GM23338 (cell line): ENCODE results near the gene ATL2. TPM values are rescaled to one million over a fixed set of nuclear protein-coding genes. Genes with fewer than 3 reads are reported as not detected.

Experiments
- ATAC-seq: fragments of 200-7000 bp; cut with Tn5 transposase; 3 replicates; pipeline ENCODE4 v1.9.1; 2020
- DNase-seq: peaks from one replicate; pipeline ENCODE4 v3.0.0-alpha.2; 2015; ENCODE audit warnings: low spot score
- H2AFZ ChIP-seq: fragments of 200-600 bp; sonication (generic); 2 replicates; pipeline ENCODE4 v1.8.0; 2016; ENCODE audit warnings: antibody characterized with exemption, mild to moderate bottlenecking, moderate library complexity
- H3F3A ChIP-seq: fragments of 200-600 bp; sonication (generic); replicated peaks from 2 replicates; pipeline ENCODE4 v1.8.0; 2017; ENCODE audit warnings: antibody characterized with exemption, mixed run types, low read depth
- H3K27ac ChIP-seq: fragments of 200-600 bp; sonication (generic); 2 replicates; pipeline ENCODE4 v1.6.1; 2016; ENCODE audit warnings: low read depth
- H3K27me3 ChIP-seq: fragments of 200-600 bp; sonication (generic); 2 replicates; pipeline ENCODE4 v1.8.0; 2016; ENCODE audit warnings: mild to moderate bottlenecking, mixed run types, moderate library complexity; ENCODE audit not compliant: insufficient read depth
- H3K36me3 ChIP-seq: fragments of 200-600 bp; sonication (generic); 2 replicates; pipeline ENCODE4 v1.8.0; 2016; ENCODE audit warnings: mild to moderate bottlenecking; ENCODE audit not compliant: insufficient read depth
- H3K4me1 ChIP-seq: fragments of 200-600 bp; sonication (generic); 2 replicates; pipeline ENCODE4 v1.8.0; 2016; ENCODE audit warnings: mild to moderate bottlenecking, moderate library complexity; ENCODE audit not compliant: insufficient read depth
- H3K4me2 ChIP-seq: fragments of 200-600 bp; sonication (generic); 2 replicates; pipeline ENCODE4 v1.7.1; 2017; ENCODE audit warnings: mixed run types
- H3K4me3 ChIP-seq: fragments of 200-600 bp; sonication (generic); 2 replicates; pipeline ENCODE4 v1.6.1; 2016; ENCODE audit warnings: mixed run types
- H3K79me2 ChIP-seq: fragments of 200-600 bp; sonication (generic); replicated peaks from 2 replicates; pipeline ENCODE4 v1.8.0; 2017; ENCODE audit warnings: mild to moderate bottlenecking; ENCODE audit not compliant: insufficient read depth
- H3K9me2 ChIP-seq: fragments of 200-600 bp; sonication (generic); 2 replicates; pipeline ENCODE4 v1.8.0; 2017; ENCODE audit not compliant: insufficient read depth
- H4K20me1 ChIP-seq: fragments of 200-600 bp; sonication (generic); replicated peaks from 2 replicates; pipeline ENCODE4 v1.8.0; 2017; ENCODE audit warnings: mild to moderate bottlenecking; ENCODE audit not compliant: insufficient read depth
- H3K27ac Mint-ChIP-seq: 2 replicates; pipeline ENCODE4 v1.8.0; 2020; ENCODE audit warnings: inconsistent platforms, mild to moderate bottlenecking, moderate library complexity, mixed read lengths
- H3K27me3 Mint-ChIP-seq: 3 replicates; pipeline ENCODE4 v1.8.0; 2022; ENCODE audit warnings: low read depth, mild to moderate bottlenecking, moderate library complexity, mixed read lengths, inconsistent platforms; ENCODE audit not compliant: insufficient read depth, poor library complexity
- H3K36me3 Mint-ChIP-seq: 3 replicates; pipeline ENCODE4 v1.8.0; 2021; ENCODE audit warnings: low read depth, mild to moderate bottlenecking, inconsistent platforms, moderate library complexity, mixed read lengths
- H3K4me1 Mint-ChIP-seq: 3 replicates; pipeline ENCODE4 v1.8.0; 2020; ENCODE audit warnings: mild to moderate bottlenecking, inconsistent platforms, mixed read lengths
- H3K4me3 Mint-ChIP-seq: 3 replicates; pipeline ENCODE4 v1.8.0; 2021; ENCODE audit warnings: moderate library complexity, mild to moderate bottlenecking, inconsistent platforms, mixed read lengths
- H3K9me3 Mint-ChIP-seq: 3 replicates; pipeline ENCODE4 v1.8.0; 2020; ENCODE audit warnings: moderate library complexity, mild to moderate bottlenecking, inconsistent platforms, mixed read lengths
- CREB1 ChIP-seq: fragments of 250-450 bp; sonication (Bioruptor Pico); IDR thresholded peaks from 2 replicates; pipeline ENCODE4 v1.5.0; 2020; ENCODE audit warnings: low read depth, mild to moderate bottlenecking, moderate library complexity
- ETS1 ChIP-seq: IDR thresholded peaks from 2 replicates; pipeline ENCODE4 v1.6.1; 2016; ENCODE audit warnings: antibody characterized with exemption
- EZH2 ChIP-seq: fragments of 200-600 bp; sonication (generic); IDR thresholded peaks from one replicate; pipeline ENCODE4 v1.8.0; 2017; ENCODE audit warnings: antibody characterized with exemption, mild to moderate bottlenecking, low read depth; ENCODE audit not compliant: unreplicated experiment
- EZH2phosphoT487 ChIP-seq: fragments of 200-600 bp; sonication (generic); IDR thresholded peaks from one replicate; pipeline ENCODE4 v1.8.1; 2018; ENCODE audit warnings: antibody characterized with exemption; ENCODE audit not compliant: unreplicated experiment
- JUNB ChIP-seq: IDR thresholded peaks from one replicate; pipeline ENCODE4 v1.6.1; 2016; ENCODE audit warnings: antibody characterized with exemption; ENCODE audit not compliant: unreplicated experiment
- NANOG ChIP-seq: IDR thresholded peaks from 2 replicates; pipeline ENCODE4 v1.6.1; 2016; ENCODE audit warnings: antibody characterized with exemption, borderline replicate concordance
- POLR2AphosphoS5 ChIP-seq: IDR thresholded peaks from 2 replicates; pipeline ENCODE4 v1.6.1; 2016; ENCODE audit warnings: antibody characterized with exemption, low read depth
- STAT1 ChIP-seq: IDR thresholded peaks from one replicate; pipeline ENCODE4 v1.6.1; 2016; ENCODE audit warnings: antibody characterized with exemption; ENCODE audit not compliant: unreplicated experiment
- ZNF114 ChIP-seq: fragments of 250-450 bp; sonication (Bioruptor Pico); IDR thresholded peaks from 2 replicates; pipeline ENCODE4 v1.5.0; 2020; ENCODE audit warnings: mild to moderate bottlenecking, moderate library complexity
- ZNF331 ChIP-seq: fragments of 250-450 bp; sonication (Bioruptor Pico); IDR thresholded peaks from 2 replicates; pipeline ENCODE4 v1.5.0; 2020; ENCODE audit warnings: low read depth, mild to moderate bottlenecking, moderate library complexity
- ZNF462 ChIP-seq: fragments of 250-450 bp; sonication (Bioruptor Pico); IDR thresholded peaks from 2 replicates; pipeline ENCODE4 v1.5.0; 2020; ENCODE audit warnings: mild to moderate bottlenecking, moderate library complexity
- polyA plus RNA-seq: library from polyadenylated mRNA; unstranded; fragments of >200 nt; fragmentation: Nextera tagmentation; extraction: Ambion mirVana; gene quantifications from 2 replicates; pipeline ENCODE4 v1.2.1, GENCODE V29; 2016
- total RNA-seq: library from RNA; depleted of rRNA; stranded (reverse); fragments of >200 nt; shearing (Covaris generic); gene quantifications from 2 replicates; pipeline ENCODE4 v1.2.3, GENCODE V29; 2014
- TF ChIP-seq, protein P1 (sequence below): IDR thresholded peaks from one replicate; pipeline ENCODE4 v1.6.1; 2018; ENCODE audit warnings: antibody characterized with exemption; ENCODE audit not compliant: unreplicated experiment
- TF ChIP-seq, protein P2 (sequence below), 2 experiments: fragments of 200-600 bp in 1 of 2; sonication (generic) in 1 of 2; conservative IDR thresholded peaks; 2 replicates each; pipeline versions ENCODE4 v1.5.1 to v1.6.1; 2016 to 2017; ENCODE audit warnings: antibody characterized with exemption in 2 of 2, low read depth in 2 of 2, mild to moderate bottlenecking in 2 of 2, moderate library complexity in 1 of 2

The ATL2 gene
- total and polyA plus RNA-seq, 2 experiments from 2014 or later: 30.2 to 140 TPM

DNA sequence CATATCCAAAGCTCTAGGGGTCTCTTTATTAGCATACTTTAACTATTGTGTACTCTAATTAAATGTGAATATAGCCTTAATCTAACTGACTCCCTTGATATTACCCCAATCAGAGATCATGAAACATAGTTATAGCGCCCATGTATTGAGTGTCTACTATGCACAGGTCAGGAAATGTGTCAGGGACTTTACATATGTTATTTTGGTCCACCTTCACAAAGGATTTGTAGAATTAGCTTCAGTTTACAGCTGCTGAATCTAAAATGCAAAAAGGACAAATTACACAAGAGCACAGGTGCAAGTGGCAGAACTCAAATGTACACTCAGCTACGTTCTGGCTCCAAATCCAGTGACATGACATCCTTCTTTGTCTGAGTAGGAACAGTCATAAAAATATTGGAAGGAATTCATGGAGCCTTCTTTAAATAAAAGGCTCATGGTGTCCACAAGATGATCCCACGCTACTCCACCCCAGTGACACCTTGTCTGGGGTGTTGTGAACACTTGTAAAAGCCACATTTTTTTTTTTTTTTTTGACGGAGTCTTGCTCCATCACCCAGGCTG, 38.7 kb upstream of the ATL2 start:
- Histone ChIP-seq H4K20me1 (no peaks in the 10 kb centered on the region), H3K4me3 (no peak overlapping the region), H3K9me2 (no peaks in the 10 kb centered on the region), H3K4me1 (no peaks in the 10 kb centered on the region), H3K27me3 (no peaks in the 10 kb centered on the region), H3K36me3 (peaks cover 6% of the 10 kb centered on the region; the same call in 1 of the 2 replicates), H3K27ac (no peak overlapping the region), H3K4me2 (no peak overlapping the region), H3F3A (no peaks in the 10 kb centered on the region), H3K79me2 (no peaks in the 10 kb centered on the region), H2AFZ (no peak overlapping the region)
- Mint-ChIP-seq H3K27me3 (peaks cover 5% of the 10 kb centered on the region), H3K27ac (no peak overlapping the region), H3K9me3 (peaks cover 31% of the 10 kb centered on the region), H3K4me1 (no peaks in the 10 kb centered on the region), H3K4me3 (no peak overlapping the region), H3K36me3 (peaks cover 26% of the 10 kb centered on the region)
- no peak for ATAC-seq
- DNase-seq: no peak
- TF ChIP-seq JUNB (no peak), EZH2 (no peak), NANOG (no peak), ZNF114 (CRISPR knock-in tag) (no peak), EZH2phosphoT487 (no peak), ZNF331 (CRISPR knock-in tag) (no peak), ETS1 (no peak), CREB1 (CRISPR knock-in tag) (no peak), ZNF462 (CRISPR knock-in tag) (no peak), STAT1 (no peak), POLR2AphosphoS5 (no peak)
- TF ChIP-seq, protein P1, sequence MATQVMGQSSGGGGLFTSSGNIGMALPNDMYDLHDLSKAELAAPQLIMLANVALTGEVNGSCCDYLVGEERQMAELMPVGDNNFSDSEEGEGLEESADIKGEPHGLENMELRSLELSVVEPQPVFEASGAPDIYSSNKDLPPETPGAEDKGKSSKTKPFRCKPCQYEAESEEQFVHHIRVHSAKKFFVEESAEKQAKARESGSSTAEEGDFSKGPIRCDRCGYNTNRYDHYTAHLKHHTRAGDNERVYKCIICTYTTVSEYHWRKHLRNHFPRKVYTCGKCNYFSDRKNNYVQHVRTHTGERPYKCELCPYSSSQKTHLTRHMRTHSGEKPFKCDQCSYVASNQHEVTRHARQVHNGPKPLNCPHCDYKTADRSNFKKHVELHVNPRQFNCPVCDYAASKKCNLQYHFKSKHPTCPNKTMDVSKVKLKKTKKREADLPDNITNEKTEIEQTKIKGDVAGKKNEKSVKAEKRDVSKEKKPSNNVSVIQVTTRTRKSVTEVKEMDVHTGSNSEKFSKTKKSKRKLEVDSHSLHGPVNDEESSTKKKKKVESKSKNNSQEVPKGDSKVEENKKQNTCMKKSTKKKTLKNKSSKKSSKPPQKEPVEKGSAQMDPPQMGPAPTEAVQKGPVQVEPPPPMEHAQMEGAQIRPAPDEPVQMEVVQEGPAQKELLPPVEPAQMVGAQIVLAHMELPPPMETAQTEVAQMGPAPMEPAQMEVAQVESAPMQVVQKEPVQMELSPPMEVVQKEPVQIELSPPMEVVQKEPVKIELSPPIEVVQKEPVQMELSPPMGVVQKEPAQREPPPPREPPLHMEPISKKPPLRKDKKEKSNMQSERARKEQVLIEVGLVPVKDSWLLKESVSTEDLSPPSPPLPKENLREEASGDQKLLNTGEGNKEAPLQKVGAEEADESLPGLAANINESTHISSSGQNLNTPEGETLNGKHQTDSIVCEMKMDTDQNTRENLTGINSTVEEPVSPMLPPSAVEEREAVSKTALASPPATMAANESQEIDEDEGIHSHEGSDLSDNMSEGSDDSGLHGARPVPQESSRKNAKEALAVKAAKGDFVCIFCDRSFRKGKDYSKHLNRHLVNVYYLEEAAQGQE: no peak
- TF ChIP-seq, protein P2, sequence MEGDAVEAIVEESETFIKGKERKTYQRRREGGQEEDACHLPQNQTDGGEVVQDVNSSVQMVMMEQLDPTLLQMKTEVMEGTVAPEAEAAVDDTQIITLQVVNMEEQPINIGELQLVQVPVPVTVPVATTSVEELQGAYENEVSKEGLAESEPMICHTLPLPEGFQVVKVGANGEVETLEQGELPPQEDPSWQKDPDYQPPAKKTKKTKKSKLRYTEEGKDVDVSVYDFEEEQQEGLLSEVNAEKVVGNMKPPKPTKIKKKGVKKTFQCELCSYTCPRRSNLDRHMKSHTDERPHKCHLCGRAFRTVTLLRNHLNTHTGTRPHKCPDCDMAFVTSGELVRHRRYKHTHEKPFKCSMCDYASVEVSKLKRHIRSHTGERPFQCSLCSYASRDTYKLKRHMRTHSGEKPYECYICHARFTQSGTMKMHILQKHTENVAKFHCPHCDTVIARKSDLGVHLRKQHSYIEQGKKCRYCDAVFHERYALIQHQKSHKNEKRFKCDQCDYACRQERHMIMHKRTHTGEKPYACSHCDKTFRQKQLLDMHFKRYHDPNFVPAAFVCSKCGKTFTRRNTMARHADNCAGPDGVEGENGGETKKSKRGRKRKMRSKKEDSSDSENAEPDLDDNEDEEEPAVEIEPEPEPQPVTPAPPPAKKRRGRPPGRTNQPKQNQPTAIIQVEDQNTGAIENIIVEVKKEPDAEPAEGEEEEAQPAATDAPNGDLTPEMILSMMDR (conservative IDR thresholded peaks at IDR 0.05; ENCODE audit: low read depth in 2 of 2): no peak
